HCT116 (cell line): Measurements from ENCODE around the gene SCGB3A1. TPM values are rescaled to one million over a fixed set of nuclear protein-coding genes. Genes with fewer than 3 reads are reported as not detected.

ENCODE experiments used
- ATAC-seq: fragments of 200-7000 bp; cut with Tn5 transposase; 2 replicates; pipeline ENCODE4 v1.9.1; 2020; ENCODE audit warnings: mild to moderate bottlenecking, moderate library complexity
- BruUV-seq: library from RNA; stranded (reverse); fragments of 400-500 nt; replicated peaks from 2 replicates; lab custom pipeline; 2021; lab: Mats Ljungman, UMichigan
- CTCF ChIA-PET: fragments of 300-600 bp; sonication (Branson Sonifier 250); formaldehyde crosslinking; loops from one replicate; lab custom pipeline; 2021; ENCODE audit warnings: antibody characterized with exemption; lab: Charles Lee
- POLR2A ChIA-PET: fragments of 300-600, 350-600 bp; sonication (Branson Sonifier 250); formaldehyde crosslinking; loops from one replicate; lab custom pipeline; 2021; ENCODE audit warnings: antibody characterized with exemption; lab: Charles Lee
- RAD21 ChIA-PET, 2 experiments: fragments of 300-600 bp; sonication (Branson Sonifier 250); formaldehyde crosslinking; loops; one replicate each; lab custom pipeline; 2023; ENCODE audit warnings: low total read pairs in 2 of 2; ENCODE audit not compliant: uncharacterized antibody in 2 of 2, unreplicated experiment in 2 of 2, low non-redundant PET in 1 of 2; lab: Charles Lee
- DNase-seq: peaks from one replicate; pipeline ENCODE4 v3.0.0-alpha.2; 2010; ENCODE audit warnings: low read depth, low spot score
- H2AFZ ChIP-seq: fragments of 200-600 bp; shearing (Covaris generic), sonication (generic); 2 replicates; pipeline ENCODE4 v1.6.1; 2017; ENCODE audit warnings: low read depth, mixed run types, mixed read lengths, antibody characterized with exemption, low read length; ENCODE audit not compliant: poor library complexity, severe bottlenecking
- H3K27ac ChIP-seq: 2 replicates; pipeline ENCODE4 v1.5.1; 2012; ENCODE audit warnings: low read depth, low read length
- H3K27me3 ChIP-seq: fragments of 200-600 bp; sonication (generic); 2 replicates; pipeline ENCODE4 v1.6.1; 2016; ENCODE audit warnings: mixed run types, low read length, mixed read lengths; ENCODE audit not compliant: insufficient read depth
- H3K36me3 ChIP-seq, 2 experiments: fragments of 200-500 bp in 1 of 2; fragments of 200-600 bp in 1 of 2; sonication (Bioruptor generic) in 1 of 2; sonication (generic) in 1 of 2; 2 replicates each; pipeline versions ENCODE4 v1.5.1 to v1.6.1; 2014 to 2016; ENCODE audit warnings: low read length in 2 of 2, inconsistent platforms in 1 of 2, mixed read lengths in 1 of 2, mixed run types in 1 of 2; ENCODE audit not compliant: insufficient read depth in 2 of 2, control insufficient read depth in 1 of 2
- H3K4me1 ChIP-seq, 2 experiments: fragments of 200-600 bp in 1 of 2; sonication (generic) in 1 of 2; 2 replicates each; pipeline versions ENCODE4 v1.5.1 to v1.6.1; 2012 to 2017; ENCODE audit warnings: low read length in 2 of 2, inconsistent platforms in 1 of 2, mild to moderate bottlenecking in 1 of 2, mixed read lengths in 1 of 2, mixed run types in 1 of 2, moderate library complexity in 1 of 2; ENCODE audit not compliant: insufficient read depth in 2 of 2, control insufficient read depth in 1 of 2
- H3K4me2 ChIP-seq: fragments of 200-600 bp; sonication (generic); 2 replicates; pipeline ENCODE4 v1.6.1; 2017; ENCODE audit warnings: mixed run types, low read length, mixed read lengths
- H3K4me3 ChIP-seq, 2 experiments: fragments of 200-600 bp in 1 of 2; sonication (generic) in 1 of 2; replicated peaks in 1 of 2; 2 replicates each; pipeline ENCODE4 v1.5.1; 2011 to 2016; ENCODE audit warnings: low read length in 2 of 2, control low read depth in 1 of 2, low read depth in 1 of 2, mild to moderate bottlenecking in 1 of 2, mixed read lengths in 1 of 2, mixed run types in 1 of 2
- H3K79me2 ChIP-seq: fragments of 200-600 bp; sonication (generic); 2 replicates; pipeline ENCODE4 v1.6.1; 2017; ENCODE audit warnings: mild to moderate bottlenecking, mixed run types, low read length, moderate library complexity, mixed read lengths; ENCODE audit not compliant: insufficient read depth
- H3K9ac ChIP-seq: fragments of 200-600 bp; sonication (generic); 2 replicates; pipeline ENCODE4 v1.6.1; 2016; ENCODE audit warnings: low read length, mixed read lengths
- H3K9me2 ChIP-seq: fragments of 200-600 bp; sonication (generic), shearing (Covaris generic); 2 replicates; pipeline ENCODE4 v1.6.1; 2017; ENCODE audit warnings: mixed run types, mild to moderate bottlenecking, moderate library complexity; ENCODE audit not compliant: insufficient read depth
- H3K9me3 ChIP-seq, 2 experiments: fragments of 200-500 bp in 1 of 2; fragments of 200-600 bp in 1 of 2; sonication (Bioruptor generic) in 1 of 2; sonication (generic) in 1 of 2; 2 replicates each; pipeline ENCODE4 v1.6.1; 2014 to 2017; ENCODE audit warnings: low read length in 2 of 2, mixed read lengths in 2 of 2, inconsistent platforms in 1 of 2, low read depth in 1 of 2, mild to moderate bottlenecking in 1 of 2, mixed run types in 1 of 2, moderate library complexity in 1 of 2; ENCODE audit not compliant: control insufficient read depth in 1 of 2, insufficient read depth in 1 of 2
- H4K20me1 ChIP-seq: fragments of 200-600 bp; sonication (generic), shearing (Covaris generic); 2 replicates; pipeline ENCODE4 v1.6.1; 2017; ENCODE audit warnings: mixed run types, mild to moderate bottlenecking, moderate library complexity; ENCODE audit not compliant: insufficient read depth
- ATF3 ChIP-seq: IDR thresholded peaks from 2 replicates; pipeline ENCODE4 v1.6.1; 2012
- CTCF ChIP-seq, 3 experiments: fragments of 200-600 bp in 1 of 3; sonication (generic) in 1 of 3; IDR thresholded peaks in 2 of 3; conservative IDR thresholded peaks in 1 of 3; 2 replicates each; pipeline ENCODE4 v1.5.1; 2012 to 2017; ENCODE audit warnings: low read depth in 2 of 3, low read length in 2 of 3, antibody characterized with exemption in 1 of 3, borderline replicate concordance in 1 of 3, control low read depth in 1 of 3, mild to moderate bottlenecking in 1 of 3, mixed read lengths in 1 of 3, mixed run types in 1 of 3, moderate library complexity in 1 of 3; ENCODE audit not compliant: insufficient read depth in 1 of 3
- EGR1 ChIP-seq: IDR thresholded peaks from 2 replicates; pipeline ENCODE4 v1.6.1; 2012; ENCODE audit warnings: low read depth
- ELF1 ChIP-seq: IDR thresholded peaks from 2 replicates; pipeline ENCODE4 v1.6.1; 2012; ENCODE audit warnings: low read depth, borderline replicate concordance
- EZH2 ChIP-seq: fragments of 200-600 bp; sonication (generic); IDR thresholded peaks from 2 replicates; pipeline ENCODE4 v1.6.1; 2017; ENCODE audit warnings: antibody characterized with exemption, mixed run types
- EZH2phosphoT487 ChIP-seq: fragments of 200-600 bp; IDR thresholded peaks from 2 replicates; pipeline ENCODE4 v1.6.1; 2018; ENCODE audit warnings: antibody characterized with exemption, borderline replicate concordance
- FOSL1 ChIP-seq: IDR thresholded peaks from 2 replicates; pipeline ENCODE4 v1.6.1; 2012; ENCODE audit warnings: low read depth
- MAX ChIP-seq: IDR thresholded peaks from 2 replicates; pipeline ENCODE4 v1.6.1; 2012
- POLR2A ChIP-seq: IDR thresholded peaks from 2 replicates; pipeline ENCODE4 v1.7.0; 2011; ENCODE audit warnings: borderline replicate concordance; ENCODE audit not compliant: insufficient read depth, insufficient read length; ENCODE audit errors: extremely low read depth
- REST ChIP-seq: IDR thresholded peaks from 2 replicates; pipeline ENCODE4 v1.6.1; 2012; ENCODE audit warnings: low read depth
- SIN3A ChIP-seq: IDR thresholded peaks from 2 replicates; pipeline ENCODE4 v1.6.1; 2012; ENCODE audit warnings: low read depth
- SRF ChIP-seq: IDR thresholded peaks from 2 replicates; pipeline ENCODE4 v1.6.1; 2012; ENCODE audit warnings: low read depth
- TCF7L2 ChIP-seq: IDR thresholded peaks from 2 replicates; pipeline ENCODE4 v1.7.0; 2011; ENCODE audit warnings: borderline replicate concordance, inconsistent platforms; ENCODE audit not compliant: insufficient read depth, insufficient read length; ENCODE audit errors: extremely low read depth
- ZBTB33 ChIP-seq: IDR thresholded peaks from 2 replicates; pipeline ENCODE4 v1.6.1; 2011; ENCODE audit warnings: mild to moderate bottlenecking, low read length, moderate library complexity; ENCODE audit not compliant: insufficient replicate concordance; ENCODE audit errors: extremely low read depth
- ZNF274 ChIP-seq: fragments of 200-500 bp; sonication (Bioruptor generic); IDR thresholded peaks from 2 replicates; pipeline ENCODE4 v1.6.1; 2014; ENCODE audit warnings: mild to moderate bottlenecking, low read depth, low read length, inconsistent platforms
- intact Hi-C: fragments of 100-400 bp; cut with micrococcal nuclease; formaldehyde crosslinking; loops from 2 replicates; pipeline ENCODE4 v1.10.0; 2022
- total RNA-seq: library from RNA; stranded (reverse); gene quantifications from one replicate; pipeline ENCODE4 v1.2.1, GENCODE V29; 2021; ENCODE audit not compliant: unreplicated experiment

The SCGB3A1 gene
- total RNA-seq, 1 experiment from 2014 or later: not detected

GRCh38 chr5:180589771-180590542 is 1.3 kb downstream of the SCGB3A1 start:
- Histone ChIP-seq H3K4me3 (no peak overlapping the region), H3K27me3 (no peaks in the 10 kb centered on the region)

More at GRCh38 chr5:180589771-180590542, 1.3 kb downstream of the SCGB3A1 start:
- H3K9me3 ChIP-seq: no peaks in the 10 kb centered on the region
- H4K20me1 ChIP-seq: no peaks in the 10 kb centered on the region
- BruUV-seq: no TSS peak
- no peaks in the 10 kb centered on the region for H3K9me2 ChIP-seq
- no peak for ATAC-seq
- no peaks in the 10 kb centered on the region for H3K36me3 ChIP-seq
- ChIA-PET CTCF (no interaction called here), POLR2A (no interaction called here)
- H3K4me2 ChIP-seq: no peak overlapping the region
- H3K27ac ChIP-seq: no peak overlapping the region
- no peaks in the 10 kb centered on the region for H3K79me2 ChIP-seq
- TF ChIP-seq ZBTB33 (no peak), TCF7L2 (no peak), ZNF274 (no peak), SRF (no peak), SIN3A (no peak), CTCF (IDR thresholded peaks at IDR 0.05 in 2 of 3, conservative IDR thresholded peaks at IDR 0.05 in 1 of 3; ENCODE audit: borderline replicate concordance in 1 of 3, insufficient read depth in 1 of 3, low read depth in 2 of 3, low read length in 2 of 3) (no peak), POLR2A (no peak), EZH2phosphoT487 (no peak), MAX (no peak), EGR1 (no peak), FOSL1 (no peak), EZH2 (no peak), ATF3 (no peak), ELF1 (no peak), REST (no peak)
- TF ChIP-seq, all 23 proteins: peak for 0
- intact Hi-C loops: no loop called here
- no peaks in the 10 kb centered on the region for H3K4me1 ChIP-seq
- H2AFZ ChIP-seq: no peak overlapping the region
- RAD21 ChIA-PET: no interaction called here
- H3K9ac ChIP-seq: no peak overlapping the region
- DNase-seq: no peak
